GM18909 (cell line): ENCODE measurements around the gene GORASP1.

ENCODE experiments used
- ATAC-seq: cut with Tn5 transposase; IDR thresholded peaks from one replicate; pipeline ENCODE4 v1.9.1; 2021; ENCODE audit warnings: mild to moderate bottlenecking; ENCODE audit not compliant: unreplicated experiment, poor library complexity

The GORASP1 gene

GRCh38 chr3:39107388-39108199, at the start of gene GORASP1, which contains the start of gene TTC21A:
TSS of gene GORASP1 (minus strand) at chr3:39107627. CDS start at chr3:39107541, 86 bp downstream.
TSS of gene TTC21A (plus strand) at chr3:39107680. CDS start at chr3:39107838, 158 bp downstream.
- ATAC-seq = peak; percentile 40

DNA sequence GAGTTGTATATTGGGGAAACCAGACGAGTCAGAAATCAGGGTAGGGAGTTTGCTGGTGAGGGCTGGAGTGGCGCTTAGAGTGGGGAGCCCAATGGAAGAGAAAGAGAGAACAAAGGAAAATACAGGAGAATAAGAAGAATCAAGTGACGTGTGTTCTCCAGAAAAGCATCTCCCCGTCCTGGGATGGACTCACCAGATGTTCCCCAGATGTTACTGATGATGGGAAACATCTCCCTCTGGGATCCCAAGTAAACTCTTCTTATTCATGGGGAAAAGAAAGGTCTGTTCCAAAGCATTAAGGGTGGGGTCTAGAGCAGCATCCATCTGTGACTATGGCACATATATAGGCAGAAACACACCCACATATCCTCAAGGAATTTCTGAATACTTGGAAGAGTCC, 49.0 kb upstream of the GORASP1 start:
- ATAC-seq = no peak

- no peak for ATAC-seq
These were observed 47.0 kb upstream of the GORASP1 start for GRCh38 chr3:39154280-39155021.

- no peak for ATAC-seq
These were observed 46.5 kb upstream of the GORASP1 start for GRCh38 chr3:39153977-39154279.

DNA sequence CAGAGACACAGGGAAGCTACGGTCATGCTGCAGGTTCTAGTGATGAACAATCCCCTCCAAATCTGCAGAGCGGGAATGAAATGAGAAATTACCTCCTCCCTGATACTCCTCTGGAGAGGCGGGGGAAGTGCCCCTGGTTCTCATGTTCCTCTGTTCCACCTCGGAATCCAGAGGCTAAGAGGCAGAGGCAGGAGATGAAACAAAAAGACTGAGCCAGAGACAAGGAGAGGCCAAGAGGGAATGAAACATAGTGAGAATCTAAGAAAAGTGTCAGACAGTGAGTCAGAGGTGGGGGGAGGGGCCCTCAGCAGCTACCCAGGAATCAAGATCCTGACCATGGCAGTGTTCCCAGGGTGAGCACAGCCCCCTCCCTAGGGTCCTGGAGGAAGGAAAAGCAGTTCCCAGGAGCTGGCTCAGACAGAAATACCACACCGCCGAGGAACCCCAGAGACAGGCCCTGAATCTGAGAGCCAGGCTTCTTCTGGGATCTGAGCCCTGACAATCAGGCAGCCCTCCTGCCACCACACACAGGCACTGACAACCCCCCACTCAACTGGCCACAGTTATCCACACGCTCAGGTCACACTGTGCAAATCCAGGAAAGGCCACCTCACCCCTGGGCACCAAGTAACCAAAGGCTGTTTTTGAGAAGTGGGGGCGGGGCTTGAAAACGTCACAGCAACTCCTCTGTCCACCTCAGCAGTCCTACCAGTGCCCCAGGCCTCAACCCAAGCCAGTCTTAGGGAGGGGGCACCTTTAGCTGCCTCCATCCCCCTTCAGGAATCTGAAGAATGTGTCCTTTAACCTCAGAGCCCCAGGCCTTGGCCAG, 43.6 kb upstream of the GORASP1 start:
- ATAC-seq = no peak

- no peak for ATAC-seq
These were observed 42.8 kb upstream of the GORASP1 start for GRCh38 chr3:39150148-39150802.

DNA sequence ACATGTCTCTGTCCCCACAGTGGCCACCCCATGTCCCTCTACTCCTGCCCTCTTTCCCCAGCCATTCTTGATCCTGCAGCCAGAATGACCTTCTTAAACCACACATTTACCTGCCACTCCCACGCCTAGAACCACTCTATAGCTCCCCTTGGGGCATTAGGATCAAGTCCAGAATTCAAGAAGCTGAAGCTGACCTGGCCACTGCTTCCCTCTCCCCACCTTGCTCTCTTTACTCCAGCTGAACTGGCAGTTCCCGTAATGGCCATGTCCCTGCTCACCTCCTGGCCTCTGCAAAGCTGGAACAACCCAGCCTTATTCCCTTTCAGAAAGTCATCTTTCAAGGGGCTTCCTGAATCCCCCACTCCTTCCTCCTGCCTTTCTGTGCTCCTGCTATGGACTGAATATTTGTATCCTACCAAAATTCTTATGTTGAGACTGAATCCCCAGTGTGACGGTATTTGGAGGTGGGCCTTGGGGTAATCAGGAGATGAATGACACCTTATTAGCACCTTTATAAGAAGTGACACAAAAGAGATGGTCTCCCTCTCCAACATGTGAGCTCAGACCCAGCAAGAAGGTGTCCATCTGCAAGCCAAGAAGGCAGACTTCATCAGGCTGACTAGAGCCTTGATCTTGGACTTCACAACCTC, 42.2 kb upstream of the GORASP1 start:
- no peak for ATAC-seq

- ATAC-seq = no peak
These were observed 41.6 kb upstream of the GORASP1 start for GRCh38 chr3:39149059-39149455.

DNA sequence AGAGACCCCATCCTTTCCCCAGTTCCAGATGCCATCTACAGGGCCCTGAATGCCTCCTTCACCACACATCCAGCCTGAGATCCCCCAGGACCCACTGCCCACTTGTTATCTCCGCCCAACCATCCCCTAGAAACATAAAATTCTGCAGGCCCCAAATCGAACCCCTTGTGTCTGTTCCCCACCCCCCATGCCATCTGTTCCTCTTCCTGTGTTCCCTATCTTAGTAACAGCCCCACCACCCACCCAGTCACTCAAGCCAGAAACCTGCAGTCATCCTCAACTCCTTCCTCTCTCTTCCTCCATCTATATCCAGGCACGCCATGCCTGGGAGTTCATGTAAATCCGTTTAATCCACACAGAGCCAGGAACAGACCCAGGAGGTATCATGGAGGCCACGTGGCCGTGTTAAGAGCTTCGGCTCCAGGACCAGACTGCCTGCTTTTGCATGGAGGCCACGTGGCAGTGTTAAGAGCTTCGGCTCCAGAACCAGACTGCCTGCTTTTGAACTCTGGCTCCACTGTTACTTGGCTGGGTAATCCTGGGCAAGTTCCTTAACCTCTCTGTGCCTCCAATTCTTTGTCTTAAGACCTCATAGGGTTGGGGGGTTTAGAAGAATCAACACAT, 41.1 kb upstream of the GORASP1 start:
- ATAC-seq = no peak

DNA sequence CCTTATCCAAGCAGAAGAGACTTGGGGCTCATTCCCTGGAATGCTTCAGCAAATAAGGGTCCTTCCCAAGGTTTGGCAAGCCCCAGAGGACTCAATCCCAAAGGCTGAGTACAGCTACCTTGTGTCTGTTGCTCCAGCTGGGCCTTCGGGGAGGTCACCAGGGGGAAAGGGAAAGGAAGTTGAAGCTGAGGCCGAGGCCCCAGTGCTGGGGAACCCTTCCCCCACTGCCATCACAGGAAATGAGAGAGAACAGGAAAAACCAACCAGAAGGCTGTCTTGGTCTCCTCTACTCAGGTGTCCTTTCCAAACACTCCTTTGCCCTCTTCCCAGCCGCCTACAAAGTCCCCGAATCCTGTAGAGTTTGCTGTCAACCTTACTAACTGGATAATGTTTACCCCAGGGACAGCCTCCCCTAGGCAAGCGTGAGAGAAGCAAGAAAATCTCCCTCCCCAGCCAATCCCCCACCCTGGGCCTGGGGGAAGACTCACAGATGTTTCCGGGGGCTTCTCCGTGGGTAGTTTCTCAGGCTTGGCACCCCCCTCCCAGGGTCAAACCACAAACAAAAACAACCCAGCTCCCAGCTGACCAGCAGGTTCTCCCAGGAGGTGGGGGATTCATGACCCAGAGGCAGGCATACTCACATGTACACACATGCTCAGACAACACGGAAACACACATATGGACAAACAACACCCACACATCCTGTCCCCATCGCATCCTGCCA, 40.4 kb upstream of the GORASP1 start:
- peak; percentile 34 for ATAC-seq

- ATAC-seq = no peak
These were observed 39.5 kb upstream of the GORASP1 start for GRCh38 chr3:39146611-39147591.

DNA sequence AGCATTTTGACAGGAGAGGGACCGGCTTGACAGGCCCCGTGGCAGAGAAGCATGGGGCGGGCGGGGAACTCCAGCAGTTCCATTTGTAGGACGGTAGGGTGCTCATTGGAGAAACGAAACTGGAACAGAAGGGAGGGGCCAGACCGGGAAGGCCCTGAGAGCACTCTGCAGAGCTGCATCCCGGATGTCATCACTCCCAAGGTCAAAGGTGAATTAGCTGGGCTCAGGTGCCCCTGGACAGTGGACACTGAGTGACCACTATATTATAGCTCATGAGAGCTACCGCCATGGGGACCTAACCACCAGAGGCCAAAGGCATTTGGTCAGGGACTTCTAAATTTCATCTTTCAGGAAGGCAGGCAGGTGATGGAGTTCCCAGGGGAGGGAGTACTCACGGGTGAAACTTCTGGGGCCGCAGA, 38.7 kb upstream of the GORASP1 start:
- no peak for ATAC-seq

DNA sequence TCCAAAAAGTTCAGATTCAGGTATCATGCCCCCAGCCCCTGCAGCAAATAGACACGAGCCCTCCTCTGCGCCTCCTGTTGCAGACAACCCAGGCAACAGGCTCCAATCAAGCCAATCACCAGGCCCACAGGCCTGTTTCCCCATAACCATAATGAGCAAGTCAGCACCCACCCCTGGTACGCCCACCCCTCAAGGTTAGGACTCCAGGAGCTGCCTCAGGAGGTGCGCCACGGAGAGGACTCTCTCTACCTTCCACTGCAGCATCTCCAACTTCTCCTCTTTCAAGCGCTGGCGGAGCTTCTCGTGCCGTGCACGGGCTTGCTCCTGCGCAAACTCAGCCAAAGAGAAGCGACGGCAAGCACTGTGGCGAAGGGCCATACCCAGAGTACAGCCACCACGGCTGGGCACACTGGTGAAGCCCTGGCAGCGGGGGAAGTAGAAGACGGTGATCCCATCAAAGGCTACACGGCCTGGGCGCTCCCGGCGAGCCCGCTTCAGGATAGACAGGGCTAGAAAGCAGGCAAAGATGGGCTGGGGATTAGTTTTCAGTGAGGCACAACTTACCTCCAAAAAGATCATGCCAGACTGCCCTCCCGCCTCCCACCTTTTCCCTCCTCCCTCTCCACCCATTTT, 37.4 kb upstream of the GORASP1 start:
- ATAC-seq = no peak

DNA sequence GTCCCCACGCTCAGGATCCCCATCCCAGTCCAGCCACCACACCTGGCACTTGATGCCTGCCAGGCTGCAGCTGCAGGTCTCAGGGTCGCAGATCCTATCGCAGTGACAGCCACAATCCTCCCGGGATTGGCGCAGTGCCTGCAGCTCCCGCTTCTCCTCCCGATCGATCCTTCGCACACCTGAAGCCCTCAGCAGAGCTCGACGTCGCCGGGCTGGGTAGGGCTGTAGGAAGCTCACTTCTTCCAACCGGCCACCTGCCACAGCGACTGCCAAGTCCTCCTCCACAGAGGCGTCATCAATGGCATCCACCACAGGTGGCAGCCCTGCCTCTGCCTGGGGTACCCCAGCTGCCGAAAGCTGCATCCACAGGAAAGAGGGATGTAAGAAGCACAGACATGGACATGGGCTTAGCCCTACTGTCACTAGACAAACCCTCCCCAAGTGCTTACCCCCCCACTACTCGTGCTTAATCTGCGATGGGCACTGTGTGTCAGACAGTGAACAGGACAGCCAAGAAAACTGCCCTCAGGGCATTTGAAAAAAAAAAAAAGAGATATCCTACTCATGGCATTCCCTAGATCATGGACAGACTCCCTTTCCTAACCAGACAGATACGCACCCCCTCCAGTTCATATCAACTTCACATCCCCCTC, 36.8 kb upstream of the GORASP1 start:
- ATAC-seq = no peak

DNA sequence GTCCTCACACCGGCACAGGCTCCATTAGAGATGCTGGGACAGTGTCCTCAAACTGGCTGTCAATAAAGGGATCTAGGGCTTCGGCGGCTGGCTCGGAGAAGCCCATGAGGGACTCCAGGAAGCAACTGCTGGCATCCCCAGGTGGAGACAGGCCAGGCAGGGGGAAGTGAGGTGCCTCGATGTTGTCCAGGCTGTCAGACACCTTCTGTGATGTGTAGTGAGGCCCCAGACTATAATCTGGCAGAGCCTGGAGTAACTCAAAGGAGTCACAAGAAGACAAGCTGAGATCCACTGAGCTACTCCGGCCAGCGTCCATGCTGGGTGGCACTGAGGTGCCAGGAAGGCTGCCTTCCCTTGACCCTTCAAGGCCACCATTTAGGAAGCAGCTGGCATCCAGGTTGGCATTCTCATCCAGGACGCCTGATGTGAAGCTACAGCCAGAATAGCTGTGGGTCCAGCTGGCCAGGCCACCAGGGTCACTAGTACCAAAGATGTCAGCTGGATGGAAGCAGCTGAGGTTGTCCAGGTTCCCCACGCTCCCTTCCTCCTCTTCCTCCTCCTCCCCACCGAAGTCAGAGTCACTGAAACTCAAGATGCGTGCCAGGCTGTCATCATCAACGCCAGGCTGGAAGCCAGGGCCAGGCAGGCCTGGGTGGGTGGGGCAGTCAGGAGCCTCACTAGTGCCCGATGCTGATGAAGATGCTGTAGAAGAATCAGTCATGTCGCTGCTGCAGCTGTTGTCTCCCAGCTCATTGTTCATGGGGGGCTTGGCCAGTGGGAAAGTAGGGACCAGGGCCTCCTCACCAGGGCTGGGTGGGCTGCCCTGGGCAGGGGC, 35.8 kb upstream of the GORASP1 start:
- ATAC-seq = no peak

DNA sequence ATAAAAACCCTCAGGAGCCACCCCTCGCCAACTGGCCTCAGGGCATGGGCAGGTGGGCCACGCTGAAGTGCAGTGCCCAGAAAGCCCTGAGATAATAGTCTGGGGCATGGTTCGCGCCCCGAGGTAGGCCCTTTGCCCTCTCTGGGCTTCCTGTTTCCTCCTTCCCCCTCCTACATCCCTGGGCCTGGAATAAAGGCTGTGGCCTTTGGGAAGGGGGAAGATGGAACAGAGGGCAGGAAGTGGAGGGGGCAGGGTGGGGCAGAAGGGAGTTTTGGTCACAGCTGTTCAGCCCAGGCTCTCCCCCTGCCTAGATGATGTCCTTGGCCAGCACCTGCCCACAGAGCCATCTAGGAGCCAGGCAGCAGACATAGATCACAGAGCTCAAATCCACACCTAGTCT, 34.6 kb upstream of the GORASP1 start:
- ATAC-seq = no peak
